ENCODE measurements around the gene CREBBP.

Gene CREBBP

GRCh38 chr16:3819746-3820724 is 60.5 kb downstream of the CREBBP start:
- TF ChIP-seq SIN3A (IDR thresholded peaks at IDR 0.05; ENCODE audit: borderline replicate concordance, insufficient read depth, low read length) (0 out of 2 replicates have a peak, but pooled peaks have one; percentile 24), REST (IDR thresholded peaks at IDR 0.05; ENCODE audit: insufficient read depth in 1 of 2, low read depth in 2 of 2, low read length in 2 of 2) (no peak)

- TF ChIP-seq POLR2AphosphoS5 (IDR thresholded peaks at IDR 0.05; ENCODE audit: low read depth, low read length) (no peak), REST (IDR thresholded peaks at IDR 0.05; ENCODE audit: insufficient read depth in 1 of 2, low read depth in 2 of 2, low read length in 2 of 2) (no peak), TAF1 (IDR thresholded peaks at IDR 0.05; ENCODE audit: borderline replicate concordance, insufficient read depth, low read length) (no peak), SIN3A (IDR thresholded peaks at IDR 0.05; ENCODE audit: borderline replicate concordance, insufficient read depth, low read length) (no peak), FOXP2 (optimal IDR thresholded peaks at IDR 0.05; ENCODE audit: borderline replicate concordance, extremely low read depth, extremely low read length, insufficient read depth) (no peak)
These were observed 61.4 kb downstream of the CREBBP start for GRCh38 chr16:3819175-3819527.

- no peak for TF ChIP-seq TAF1 (IDR thresholded peaks at IDR 0.05; ENCODE audit: borderline replicate concordance, insufficient read depth, low read length)
- no peak for TF ChIP-seq REST (IDR thresholded peaks at IDR 0.05; ENCODE audit: insufficient read depth in 1 of 2, low read depth in 2 of 2, low read length in 2 of 2)
- TF ChIP-seq POLR2AphosphoS5 (IDR thresholded peaks at IDR 0.05; ENCODE audit: low read depth, low read length), result no peak
- TF ChIP-seq FOXP2 (optimal IDR thresholded peaks at IDR 0.05; ENCODE audit: borderline replicate concordance, extremely low read depth, extremely low read length, insufficient read depth), result no peak
These were observed 64.2 kb downstream of the CREBBP start for GRCh38 chr16:3816326-3816725.

DNA sequence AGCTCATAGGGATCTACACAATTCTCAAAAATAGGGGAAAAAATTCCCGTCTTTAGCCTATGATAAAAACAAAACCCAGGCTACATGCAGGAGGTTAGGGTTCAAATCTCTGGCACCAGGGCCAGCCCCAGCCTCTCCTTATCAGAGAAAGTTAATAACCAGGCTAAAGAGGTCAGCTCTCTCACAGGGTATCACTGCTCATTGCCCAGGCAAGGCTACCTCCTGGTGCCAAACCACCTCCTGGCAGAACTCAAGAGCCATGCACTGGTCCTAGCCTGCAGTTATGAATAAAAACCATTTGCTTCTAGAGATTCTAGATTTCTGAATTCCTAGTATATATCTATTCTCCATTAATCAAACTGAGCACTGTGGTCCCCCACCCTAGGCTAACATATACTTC is 65.8 kb downstream of the CREBBP start:
- no peak for TF ChIP-seq TAF1 (IDR thresholded peaks at IDR 0.05; ENCODE audit: borderline replicate concordance, insufficient read depth, low read length)
- TF ChIP-seq REST (IDR thresholded peaks at IDR 0.05; ENCODE audit: insufficient read depth in 1 of 2, low read depth in 2 of 2, low read length in 2 of 2), result no peak
- TF ChIP-seq FOXP2 (optimal IDR thresholded peaks at IDR 0.05; ENCODE audit: borderline replicate concordance, extremely low read depth, extremely low read length, insufficient read depth), result no peak
- no peak for TF ChIP-seq SIN3A (IDR thresholded peaks at IDR 0.05; ENCODE audit: borderline replicate concordance, insufficient read depth, low read length)
- TF ChIP-seq POLR2AphosphoS5 (IDR thresholded peaks at IDR 0.05; ENCODE audit: low read depth, low read length), result no peak
